Measurements from ENCODE around the gene GJB4.
"Not testable (repeated sequence)": the region's sequence is repeated elsewhere in the genome, so short reads cannot be mapped to it uniquely, and the experiment has no call there.

GJB4 gene

GRCh38 chr1:34759503-34760357, at the start of gene GJB4:
TSS of gene GJB4 (plus strand) at chr1:34759740. CDS start at chr1:34761255, 1,515 bp downstream.
- no peak for TF ChIP-seq ZNF274 (IDR thresholded peaks at IDR 0.05; ENCODE audit: low read depth, low read length)
- no peak within 1 kb of the TSS for H3K4me3 ChIP-seq (ENCODE audit: low read length)

- TF ChIP-seq ZNF274 (IDR thresholded peaks at IDR 0.05; ENCODE audit: low read depth, low read length): no peak
- no peak overlapping the region for H3K4me3 ChIP-seq (ENCODE audit: low read length)
Measured at GRCh38 chr1:34710812-34711211, 48.7 kb upstream of the GJB4 start.

GRCh38 chr1:34711485-34711884, 48.1 kb upstream of the GJB4 start:
- no peak for TF ChIP-seq ZNF274 (IDR thresholded peaks at IDR 0.05; ENCODE audit: low read depth, low read length)
- H3K4me3 ChIP-seq (ENCODE audit: low read length): no peak overlapping the region

GRCh38 chr1:34712007-34712688, 47.4 kb upstream of the GJB4 start:
- no peak for TF ChIP-seq ZNF274 (IDR thresholded peaks at IDR 0.05; ENCODE audit: low read depth, low read length)
- H3K4me3 ChIP-seq (ENCODE audit: low read length): no peak overlapping the region

- H3K4me3 ChIP-seq (ENCODE audit: low read length): no peak overlapping the region
- no peak for TF ChIP-seq ZNF274 (IDR thresholded peaks at IDR 0.05; ENCODE audit: low read depth, low read length)
Measured at GRCh38 chr1:34713443-34713842, 46.1 kb upstream of the GJB4 start.

- no peak overlapping the region for H3K4me3 ChIP-seq (ENCODE audit: low read length)
- TF ChIP-seq ZNF274 (IDR thresholded peaks at IDR 0.05; ENCODE audit: low read depth, low read length): no peak
Measured at GRCh38 chr1:34714386-34714785, 45.2 kb upstream of the GJB4 start.

- no peak overlapping the region for H3K4me3 ChIP-seq (ENCODE audit: low read length)
- TF ChIP-seq ZNF274 (IDR thresholded peaks at IDR 0.05; ENCODE audit: low read depth, low read length): no peak
Measured at GRCh38 chr1:34715139-34715538, 44.4 kb upstream of the GJB4 start.

GRCh38 chr1:34721241-34721640, 38.3 kb upstream of the GJB4 start:
- H3K4me3 ChIP-seq (ENCODE audit: low read length): no peak overlapping the region
- no peak for TF ChIP-seq ZNF274 (IDR thresholded peaks at IDR 0.05; ENCODE audit: low read depth, low read length)

GRCh38 chr1:34721646-34722355, 37.7 kb upstream of the GJB4 start:
- no peak overlapping the region for H3K4me3 ChIP-seq (ENCODE audit: low read length)
- no peak for TF ChIP-seq ZNF274 (IDR thresholded peaks at IDR 0.05; ENCODE audit: low read depth, low read length)

GRCh38 chr1:34726861-34727260, 32.7 kb upstream of the GJB4 start:
- H3K4me3 ChIP-seq (ENCODE audit: low read length): no peak overlapping the region

GRCh38 chr1:34730485-34730884, 29.1 kb upstream of the GJB4 start:
- no peak for TF ChIP-seq ZNF274 (IDR thresholded peaks at IDR 0.05; ENCODE audit: low read depth, low read length)
- H3K4me3 ChIP-seq (ENCODE audit: low read length): no peak overlapping the region

More at GRCh38 chr1:34726861-34727260, 32.7 kb upstream of the GJB4 start:
- TF ChIP-seq ZNF274 (IDR thresholded peaks at IDR 0.05; ENCODE audit: low read depth, low read length): no peak

GRCh38 chr1:34732831-34733230, 26.7 kb upstream of the GJB4 start:
- H3K4me3 ChIP-seq (ENCODE audit: low read length): not testable (repeated sequence)

- TF ChIP-seq ZNF274 (IDR thresholded peaks at IDR 0.05; ENCODE audit: low read depth, low read length): no peak
- H3K4me3 ChIP-seq (ENCODE audit: low read length): no peak overlapping the region
Measured at GRCh38 chr1:34736692-34737091, 22.8 kb upstream of the GJB4 start.

GRCh38 chr1:34737236-34737635, 22.3 kb upstream of the GJB4 start:
- H3K4me3 ChIP-seq (ENCODE audit: low read length): not testable (repeated sequence)

- no peak for TF ChIP-seq ZNF274 (IDR thresholded peaks at IDR 0.05; ENCODE audit: low read depth, low read length)
- H3K4me3 ChIP-seq (ENCODE audit: low read length): no peak overlapping the region
Measured at GRCh38 chr1:34739613-34740012, 19.9 kb upstream of the GJB4 start.

Measured in GM08714 (cell line).